GM12878 (cell line): ENCODE results near the gene LIPE. TPM values are rescaled to one million over a fixed set of nuclear protein-coding genes. Genes with fewer than 3 reads are reported as not detected.
A peak's percentile ranks its signal among the peaks of the same experiment; 100 is the strongest.

ENCODE experiments used
- BCL11A ChIP-seq: IDR thresholded peaks from 2 replicates; pipeline ENCODE4 v1.6.1; 2011; ENCODE audit warnings: low read depth, low read length
- CHD4 ChIP-seq: fragments of 200-600 bp; sonication (generic); IDR thresholded peaks from 2 replicates; pipeline ENCODE4 v1.6.1; 2016; ENCODE audit warnings: mild to moderate bottlenecking
- CREB1 ChIP-seq: IDR thresholded peaks from 2 replicates; pipeline ENCODE4 v1.6.1; 2012; ENCODE audit warnings: low read depth, mild to moderate bottlenecking, inconsistent platforms
- DPF2 ChIP-seq: fragments of 450-650 bp; IDR thresholded peaks from 2 replicates; pipeline ENCODE4 v1.6.1; 2017; ENCODE audit warnings: mild to moderate bottlenecking
- FOXM1 ChIP-seq: IDR thresholded peaks from 2 replicates; pipeline ENCODE4 v1.6.1; 2012; ENCODE audit warnings: low read depth, mild to moderate bottlenecking, inconsistent platforms, low read length, moderate library complexity
- HDAC2 ChIP-seq: fragments of 200-600 bp; sonication (generic); IDR thresholded peaks from 2 replicates; pipeline ENCODE4 v1.6.1; 2017
- HDAC6 ChIP-seq: fragments of 200-600 bp; sonication (generic); IDR thresholded peaks from one replicate; pipeline ENCODE4 v1.8.0; 2017; ENCODE audit warnings: antibody characterized with exemption; ENCODE audit not compliant: unreplicated experiment
- IRF3 ChIP-seq: fragments of 450-650 bp; IDR thresholded peaks from 2 replicates; pipeline ENCODE4 v1.6.1; 2014; ENCODE audit warnings: mild to moderate bottlenecking
- KLF5 ChIP-seq: fragments of 450-650 bp; IDR thresholded peaks from 2 replicates; pipeline ENCODE4 v1.6.1; 2014; ENCODE audit warnings: mild to moderate bottlenecking; ENCODE audit not compliant: partially characterized antibody
- LARP7 ChIP-seq: fragments of 450-650 bp; IDR thresholded peaks from 2 replicates; pipeline ENCODE4 v1.6.1; 2017; ENCODE audit warnings: mild to moderate bottlenecking
- NRF1 ChIP-seq: conservative IDR thresholded peaks from 2 replicates; pipeline ENCODE4 v1.6.1; 2011; ENCODE audit warnings: mild to moderate bottlenecking, low read depth, low read length, improper control_type of control experiment
- POLR2AphosphoS2 ChIP-seq: IDR thresholded peaks from 2 replicates; pipeline ENCODE4 v1.6.1; 2011; ENCODE audit warnings: low read depth, mild to moderate bottlenecking, low read length, improper control_type of control experiment, moderate library complexity
- RAD21 ChIP-seq: IDR thresholded peaks from 2 replicates; pipeline ENCODE4 v1.6.1; 2011; ENCODE audit warnings: mild to moderate bottlenecking, low read depth, low read length, moderate library complexity; ENCODE audit not compliant: insufficient read depth
- RBBP5 ChIP-seq: fragments of 200-600 bp; sonication (generic); conservative IDR thresholded peaks from 2 replicates; pipeline ENCODE4 v1.6.1; 2016
- SKIL ChIP-seq: fragments of 450-650 bp; IDR thresholded peaks from 2 replicates; pipeline ENCODE4 v1.6.1; 2017; ENCODE audit warnings: mild to moderate bottlenecking, low read depth, inconsistent platforms; ENCODE audit not compliant: poor library complexity, severe bottlenecking
- SREBF2 ChIP-seq: IDR thresholded peaks from 2 replicates; pipeline ENCODE4 v1.6.1; 2012; ENCODE audit warnings: mild to moderate bottlenecking, low read length
- SRF ChIP-seq, 2 experiments: IDR thresholded peaks; 2 replicates each; pipeline ENCODE4 v1.6.1; 2011; ENCODE audit warnings: low read depth in 2 of 2, low read length in 2 of 2, mild to moderate bottlenecking in 1 of 2, moderate library complexity in 1 of 2
- SUPT20H ChIP-seq: IDR thresholded peaks from 2 replicates; pipeline ENCODE4 v1.6.1; 2011; ENCODE audit warnings: low read depth, mild to moderate bottlenecking, low read length, moderate library complexity, borderline replicate concordance; ENCODE audit not compliant: control insufficient read depth
- SUZ12 ChIP-seq: fragments of 200-600 bp; sonication (generic); IDR thresholded peaks from one replicate; pipeline ENCODE4 v1.6.1; 2018; ENCODE audit warnings: antibody characterized with exemption, mild to moderate bottlenecking; ENCODE audit not compliant: unreplicated experiment
- TCF3 ChIP-seq: IDR thresholded peaks from 2 replicates; pipeline ENCODE4 v1.6.1; 2012; ENCODE audit warnings: low read depth, mild to moderate bottlenecking, low read length, borderline replicate concordance; ENCODE audit not compliant: insufficient read depth
- YY1 ChIP-seq: IDR thresholded peaks from 2 replicates; pipeline ENCODE4 v1.6.1; 2011; ENCODE audit warnings: low read depth, mild to moderate bottlenecking, low read length
- ZNF622 ChIP-seq: fragments of 450-650 bp; IDR thresholded peaks from 2 replicates; pipeline ENCODE4 v1.6.1; 2017; ENCODE audit warnings: mild to moderate bottlenecking, inconsistent platforms
- polyA plus RNA-seq, 11 experiments: library from polyadenylated mRNA; depleted of rRNA in 4 of 11; unstranded in 6 of 11; stranded (reverse) in 5 of 11; fragments of >200 nt; fragmentation: Nextera tagmentation in 4 of 11; fragmentation: Illumina TruSeq in 1 of 11; extraction: Ambion mirVana in 4 of 11; extraction: Trizol in 1 of 11; gene quantifications; 1 replicate in 1 of 11; 2 replicates in 10 of 11; pipeline versions ENCODE4 v1.2.1 to v1.2.3, GENCODE V29; 2011 to 2016; ENCODE audit warnings: inconsistent platforms in 2 of 11, missing spikeins in 2 of 11, low read depth in 1 of 11
- total RNA-seq, 4 experiments: library from RNA; depleted of rRNA in 3 of 4; stranded (reverse); fragments of >200 nt in 3 of 4; fragmentation: Illumina TruSeq in 1 of 4; extraction: Trizol in 1 of 4; gene quantifications; 2 replicates each; pipeline versions ENCODE4 v1.2.1 to v1.2.3, GENCODE V29; 2013 to 2021
- TF ChIP-seq, protein P1 (sequence below): IDR thresholded peaks from 2 replicates; pipeline ENCODE4 v1.6.1; 2011; ENCODE audit warnings: borderline replicate concordance, low read depth, mild to moderate bottlenecking, moderate library complexity, low read length; ENCODE audit not compliant: insufficient read depth, poor library complexity, severe bottlenecking
- TF ChIP-seq, protein P2 (sequence below): fragments of 450-650 bp; IDR thresholded peaks from 2 replicates; pipeline ENCODE4 v1.6.1; 2017; ENCODE audit warnings: mild to moderate bottlenecking, moderate library complexity

LIPE gene
- total and polyA plus RNA-seq, 10 of the 15 experiments (the other 5 are each of a cell fraction or from before 2014, with no cell fraction given) = 0.02 to 33.3 (median 9.5) TPM

GRCh38 chr19:42465827-42466280 is 38.7 kb upstream of the LIPE start (continued):
- TF ChIP-seq IRF3 = no peak
- TF ChIP-seq, protein P1, sequence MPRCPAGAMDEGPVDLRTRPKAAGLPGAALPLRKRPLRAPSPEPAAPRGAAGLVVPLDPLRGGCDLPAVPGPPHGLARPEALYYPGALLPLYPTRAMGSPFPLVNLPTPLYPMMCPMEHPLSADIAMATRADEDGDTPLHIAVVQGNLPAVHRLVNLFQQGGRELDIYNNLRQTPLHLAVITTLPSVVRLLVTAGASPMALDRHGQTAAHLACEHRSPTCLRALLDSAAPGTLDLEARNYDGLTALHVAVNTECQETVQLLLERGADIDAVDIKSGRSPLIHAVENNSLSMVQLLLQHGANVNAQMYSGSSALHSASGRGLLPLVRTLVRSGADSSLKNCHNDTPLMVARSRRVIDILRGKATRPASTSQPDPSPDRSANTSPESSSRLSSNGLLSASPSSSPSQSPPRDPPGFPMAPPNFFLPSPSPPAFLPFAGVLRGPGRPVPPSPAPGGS = peak; percentile 35
- TF ChIP-seq, protein P2, sequence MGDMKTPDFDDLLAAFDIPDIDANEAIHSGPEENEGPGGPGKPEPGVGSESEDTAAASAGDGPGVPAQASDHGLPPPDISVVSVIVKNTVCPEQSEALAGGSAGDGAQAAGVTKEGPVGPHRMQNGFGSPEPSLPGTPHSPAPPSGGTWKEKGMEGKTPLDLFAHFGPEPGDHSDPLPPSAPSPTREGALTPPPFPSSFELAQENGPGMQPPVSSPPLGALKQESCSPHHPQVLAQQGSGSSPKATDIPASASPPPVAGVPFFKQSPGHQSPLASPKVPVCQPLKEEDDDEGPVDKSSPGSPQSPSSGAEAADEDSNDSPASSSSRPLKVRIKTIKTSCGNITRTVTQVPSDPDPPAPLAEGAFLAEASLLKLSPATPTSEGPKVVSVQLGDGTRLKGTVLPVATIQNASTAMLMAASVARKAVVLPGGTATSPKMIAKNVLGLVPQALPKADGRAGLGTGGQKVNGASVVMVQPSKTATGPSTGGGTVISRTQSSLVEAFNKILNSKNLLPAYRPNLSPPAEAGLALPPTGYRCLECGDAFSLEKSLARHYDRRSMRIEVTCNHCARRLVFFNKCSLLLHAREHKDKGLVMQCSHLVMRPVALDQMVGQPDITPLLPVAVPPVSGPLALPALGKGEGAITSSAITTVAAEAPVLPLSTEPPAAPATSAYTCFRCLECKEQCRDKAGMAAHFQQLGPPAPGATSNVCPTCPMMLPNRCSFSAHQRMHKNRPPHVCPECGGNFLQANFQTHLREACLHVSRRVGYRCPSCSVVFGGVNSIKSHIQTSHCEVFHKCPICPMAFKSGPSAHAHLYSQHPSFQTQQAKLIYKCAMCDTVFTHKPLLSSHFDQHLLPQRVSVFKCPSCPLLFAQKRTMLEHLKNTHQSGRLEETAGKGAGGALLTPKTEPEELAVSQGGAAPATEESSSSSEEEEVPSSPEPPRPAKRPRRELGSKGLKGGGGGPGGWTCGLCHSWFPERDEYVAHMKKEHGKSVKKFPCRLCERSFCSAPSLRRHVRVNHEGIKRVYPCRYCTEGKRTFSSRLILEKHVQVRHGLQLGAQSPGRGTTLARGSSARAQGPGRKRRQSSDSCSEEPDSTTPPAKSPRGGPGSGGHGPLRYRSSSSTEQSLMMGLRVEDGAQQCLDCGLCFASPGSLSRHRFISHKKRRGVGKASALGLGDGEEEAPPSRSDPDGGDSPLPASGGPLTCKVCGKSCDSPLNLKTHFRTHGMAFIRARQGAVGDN = peak; percentile 84
- TF ChIP-seq BCL11A = peak; percentile 61; the same call in 1 of the 2 replicates
- TF ChIP-seq CHD4 = no peak
- TF ChIP-seq CREB1 = no peak
- TF ChIP-seq HDAC2 = no peak
- TF ChIP-seq RBBP5 = no peak
- TF ChIP-seq SUZ12 = no peak
- TF ChIP-seq POLR2AphosphoS2 = no peak
- no peak for TF ChIP-seq KLF5
- 0 out of 2 replicates have a peak, but pooled peaks have one; percentile 56 for TF ChIP-seq LARP7
- TF ChIP-seq NRF1 = no peak
- 0 out of 4 replicates have a peak, but pooled peaks of 1 of the 2 experiments have one; percentile 13 for TF ChIP-seq SRF (IDR thresholded peaks at IDR 0.05; ENCODE audit: low read depth in 2 of 2, low read length in 2 of 2)
- peak; percentile 95 for TF ChIP-seq DPF2
- no peak for TF ChIP-seq SREBF2
- TF ChIP-seq SUPT20H = no peak
- 0 out of 2 replicates have a peak, but pooled peaks have one; percentile 26 for TF ChIP-seq TCF3
- 0 out of 2 replicates have a peak, but pooled peaks have one; percentile 14 for TF ChIP-seq FOXM1
- no peak for TF ChIP-seq ZNF622
- TF ChIP-seq YY1 = peak; percentile 60
- TF ChIP-seq SKIL = peak; percentile 37
- peak; percentile 68 for TF ChIP-seq RAD21
- TF ChIP-seq HDAC6 = no peak
